Choroid plexus epithelial cell (primary cell): Measurements from ENCODE around the gene NDNF.

Experiments used
- DNase-seq: peaks from one replicate; pipeline ENCODE4 v3.0.0-alpha.2; 2010; ENCODE audit warnings: low read depth
- H3K4me3 ChIP-seq: 2 replicates; pipeline ENCODE4 v1.5.1; 2011; ENCODE audit warnings: low read depth, mild to moderate bottlenecking, control low read depth, low read length, moderate library complexity
- TF ChIP-seq, protein P1 (sequence below): conservative IDR thresholded peaks from 2 replicates; pipeline ENCODE4 v1.5.1; 2011; ENCODE audit warnings: low read depth, mild to moderate bottlenecking, control low read depth, inconsistent platforms, low read length, moderate library complexity

The NDNF gene, protein sequence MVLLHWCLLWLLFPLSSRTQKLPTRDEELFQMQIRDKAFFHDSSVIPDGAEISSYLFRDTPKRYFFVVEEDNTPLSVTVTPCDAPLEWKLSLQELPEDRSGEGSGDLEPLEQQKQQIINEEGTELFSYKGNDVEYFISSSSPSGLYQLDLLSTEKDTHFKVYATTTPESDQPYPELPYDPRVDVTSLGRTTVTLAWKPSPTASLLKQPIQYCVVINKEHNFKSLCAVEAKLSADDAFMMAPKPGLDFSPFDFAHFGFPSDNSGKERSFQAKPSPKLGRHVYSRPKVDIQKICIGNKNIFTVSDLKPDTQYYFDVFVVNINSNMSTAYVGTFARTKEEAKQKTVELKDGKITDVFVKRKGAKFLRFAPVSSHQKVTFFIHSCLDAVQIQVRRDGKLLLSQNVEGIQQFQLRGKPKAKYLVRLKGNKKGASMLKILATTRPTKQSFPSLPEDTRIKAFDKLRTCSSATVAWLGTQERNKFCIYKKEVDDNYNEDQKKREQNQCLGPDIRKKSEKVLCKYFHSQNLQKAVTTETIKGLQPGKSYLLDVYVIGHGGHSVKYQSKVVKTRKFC

DNA sequence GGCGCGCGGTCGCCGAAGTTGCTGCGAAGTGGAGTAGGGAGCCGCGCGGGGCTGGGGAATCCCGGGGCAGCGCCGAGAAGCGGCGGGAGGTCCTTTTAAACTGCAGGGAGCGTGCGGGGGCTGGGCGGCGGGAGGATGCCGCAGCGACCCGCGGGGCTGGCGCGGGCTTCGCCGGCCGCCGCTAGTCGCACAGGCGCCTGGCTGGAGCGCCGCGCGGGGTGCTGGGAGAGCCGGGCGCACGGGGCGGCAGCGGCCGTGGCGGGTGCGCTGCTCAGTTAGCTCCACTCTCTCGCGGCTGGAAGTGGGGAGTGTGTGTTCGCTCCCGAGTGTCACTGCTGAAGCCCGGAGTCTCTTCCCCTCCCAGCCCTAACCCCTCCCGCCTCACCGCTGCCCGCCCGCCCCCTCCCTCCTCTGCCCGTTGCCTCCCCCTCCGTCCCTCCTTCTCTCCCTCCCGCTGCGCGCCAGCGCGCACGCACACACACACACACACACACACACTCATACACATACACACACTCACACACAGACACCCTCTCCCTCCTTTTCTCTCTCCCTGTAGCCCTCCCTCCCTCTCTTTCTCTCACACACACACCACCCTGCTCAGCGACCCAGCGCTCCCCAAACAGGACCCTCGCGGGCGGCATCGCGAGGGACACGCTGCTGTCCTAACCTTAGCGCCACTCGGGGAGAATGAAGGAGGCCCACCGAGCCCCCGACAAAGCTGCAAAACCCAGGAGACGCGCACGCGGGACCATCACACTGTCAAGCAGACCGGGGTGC lies at the start of gene NDNF:
NDNF (minus strand) TSS at position 312 of the 780 bp plus-strand sequence. CDS start 26,698 bp downstream, outside the sequence.
- TF ChIP-seq, protein P1, sequence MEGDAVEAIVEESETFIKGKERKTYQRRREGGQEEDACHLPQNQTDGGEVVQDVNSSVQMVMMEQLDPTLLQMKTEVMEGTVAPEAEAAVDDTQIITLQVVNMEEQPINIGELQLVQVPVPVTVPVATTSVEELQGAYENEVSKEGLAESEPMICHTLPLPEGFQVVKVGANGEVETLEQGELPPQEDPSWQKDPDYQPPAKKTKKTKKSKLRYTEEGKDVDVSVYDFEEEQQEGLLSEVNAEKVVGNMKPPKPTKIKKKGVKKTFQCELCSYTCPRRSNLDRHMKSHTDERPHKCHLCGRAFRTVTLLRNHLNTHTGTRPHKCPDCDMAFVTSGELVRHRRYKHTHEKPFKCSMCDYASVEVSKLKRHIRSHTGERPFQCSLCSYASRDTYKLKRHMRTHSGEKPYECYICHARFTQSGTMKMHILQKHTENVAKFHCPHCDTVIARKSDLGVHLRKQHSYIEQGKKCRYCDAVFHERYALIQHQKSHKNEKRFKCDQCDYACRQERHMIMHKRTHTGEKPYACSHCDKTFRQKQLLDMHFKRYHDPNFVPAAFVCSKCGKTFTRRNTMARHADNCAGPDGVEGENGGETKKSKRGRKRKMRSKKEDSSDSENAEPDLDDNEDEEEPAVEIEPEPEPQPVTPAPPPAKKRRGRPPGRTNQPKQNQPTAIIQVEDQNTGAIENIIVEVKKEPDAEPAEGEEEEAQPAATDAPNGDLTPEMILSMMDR = no peak
- DNase-seq = peak; percentile 42

DNA sequence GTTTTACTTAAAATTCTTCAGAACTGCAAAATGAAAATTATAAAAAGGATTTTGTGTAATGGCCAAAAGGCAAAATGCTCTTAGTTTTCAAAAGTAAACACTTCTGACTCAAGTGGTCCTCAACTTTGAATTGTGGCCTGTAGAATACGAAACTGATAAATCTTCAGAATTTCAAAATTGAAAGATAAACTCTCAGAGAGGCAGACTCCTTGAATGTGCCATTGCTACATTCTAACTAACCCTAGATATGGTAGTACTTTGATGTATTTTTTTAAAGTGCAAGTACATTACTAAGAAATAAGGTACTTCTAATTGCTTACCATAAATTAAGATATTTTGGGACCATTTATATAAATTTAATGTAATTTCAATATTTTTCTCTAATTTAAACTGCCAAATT lies 47.4 kb upstream of the NDNF start:
- DNase-seq = no peak
- TF ChIP-seq, protein P1 = no peak

More for the DNA sequence above, at the start of gene NDNF:
- peak within 1 kb of the TSS; percentile 50 for H3K4me3 ChIP-seq

DNA sequence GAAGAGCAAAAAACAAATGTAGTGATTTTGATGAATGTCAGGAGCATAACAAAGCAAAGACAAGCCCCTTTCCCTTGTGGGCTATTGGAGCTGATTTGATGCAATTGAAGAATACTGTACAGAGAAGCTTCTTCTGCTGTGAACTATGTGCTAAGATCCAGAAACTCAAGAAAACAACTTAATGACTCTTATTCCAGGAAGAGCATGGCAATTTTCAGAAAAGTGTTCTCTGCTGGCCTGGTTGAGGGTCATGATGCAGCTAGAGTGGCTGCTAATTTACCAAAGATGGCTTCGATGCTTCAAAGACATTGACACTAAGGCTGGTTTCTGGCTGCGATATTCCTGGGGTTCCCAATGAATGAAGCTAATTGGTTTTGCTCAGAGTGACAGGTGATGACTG lies 46.0 kb upstream of the NDNF start:
- TF ChIP-seq, protein P1 = no peak
- H3K4me3 ChIP-seq = no peak overlapping the region
- no peak for DNase-seq

More for the DNA sequence above, 47.4 kb upstream of the NDNF start:
- H3K4me3 ChIP-seq = no peak overlapping the region

DNA sequence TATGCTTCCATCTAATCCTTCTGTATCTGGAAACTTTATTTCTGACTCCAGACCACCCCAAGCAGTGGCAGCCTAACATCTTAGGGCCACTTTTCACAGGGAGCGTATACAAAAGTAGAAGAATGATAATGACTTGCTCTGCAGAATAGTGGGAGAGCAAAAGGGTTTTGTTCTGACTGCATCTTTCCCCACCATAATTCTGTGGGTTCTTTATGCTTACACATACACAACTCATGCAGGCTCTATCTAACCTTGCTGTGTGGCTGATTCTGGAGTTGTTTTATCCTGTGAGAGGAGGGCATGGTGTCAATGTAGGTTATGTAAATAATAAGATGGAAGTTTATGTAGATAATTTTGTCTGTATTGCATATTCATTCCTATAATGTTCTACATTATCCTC lies 42.4 kb upstream of the NDNF start:
- no peak overlapping the region for H3K4me3 ChIP-seq
- DNase-seq = no peak
- TF ChIP-seq, protein P1 = no peak

DNA sequence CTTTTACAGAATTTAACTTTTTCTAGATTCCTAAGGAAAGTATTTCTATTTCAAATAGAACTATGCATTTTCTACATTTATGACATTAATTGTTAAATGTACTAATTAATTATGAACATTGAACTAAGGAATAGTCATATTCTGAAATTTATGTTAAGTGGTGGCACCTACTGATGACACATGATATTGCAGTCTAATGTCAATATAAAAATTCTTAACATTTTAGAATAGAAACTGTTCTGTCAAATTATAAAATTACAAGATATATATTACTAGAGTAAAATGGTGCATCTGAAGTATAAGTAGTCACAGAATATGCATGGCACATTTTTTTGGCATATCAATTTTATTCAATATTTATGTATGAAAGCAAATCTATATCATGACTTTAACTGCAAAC lies 40.2 kb upstream of the NDNF start:
- peak; percentile 16 for DNase-seq
- no peak overlapping the region for H3K4me3 ChIP-seq
- TF ChIP-seq, protein P1 = peak; percentile 54

DNA sequence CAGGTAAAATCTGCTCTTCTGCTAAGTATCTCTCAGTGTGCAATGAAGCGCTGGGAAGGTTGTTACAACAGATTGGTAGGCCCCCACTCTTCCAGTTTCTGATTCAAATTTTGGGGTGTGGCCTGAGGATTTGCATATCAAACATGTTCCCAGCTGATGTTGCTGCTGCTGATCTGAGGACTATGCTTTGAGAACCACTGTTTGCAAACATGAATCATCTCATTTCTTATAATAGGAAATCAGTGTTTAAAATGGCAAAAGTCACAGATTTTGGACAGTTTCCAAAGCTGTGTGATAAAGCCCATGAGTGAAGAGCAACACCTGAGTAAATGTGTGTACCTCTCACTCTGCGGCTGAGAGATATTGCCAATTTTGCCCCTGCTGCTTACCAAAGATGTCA lies 36.2 kb upstream of the NDNF start:
- no peak for DNase-seq
- TF ChIP-seq, protein P1 = no peak
- no peak overlapping the region for H3K4me3 ChIP-seq
